ENCODE data around the gene BCDIN3D.

DNA sequence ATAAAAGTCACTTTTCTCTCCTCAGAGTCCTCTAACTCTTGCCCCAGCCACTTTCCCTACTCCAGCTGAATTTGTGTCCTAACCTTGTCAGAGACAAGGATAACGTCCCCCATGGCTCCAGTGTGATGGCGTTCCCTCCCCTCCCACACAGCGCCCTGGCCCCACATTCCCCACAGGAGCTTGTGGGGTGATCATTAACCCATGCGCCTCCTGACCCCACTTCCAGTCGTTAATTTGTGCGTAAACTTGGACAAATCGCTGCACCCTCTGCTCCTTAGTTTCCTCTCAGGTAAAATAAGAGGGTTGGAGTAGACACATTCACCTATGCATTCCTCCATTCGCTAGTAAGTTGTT is 22.9 kb upstream of the BCDIN3D start:
- TF ChIP-seq, protein P1, sequence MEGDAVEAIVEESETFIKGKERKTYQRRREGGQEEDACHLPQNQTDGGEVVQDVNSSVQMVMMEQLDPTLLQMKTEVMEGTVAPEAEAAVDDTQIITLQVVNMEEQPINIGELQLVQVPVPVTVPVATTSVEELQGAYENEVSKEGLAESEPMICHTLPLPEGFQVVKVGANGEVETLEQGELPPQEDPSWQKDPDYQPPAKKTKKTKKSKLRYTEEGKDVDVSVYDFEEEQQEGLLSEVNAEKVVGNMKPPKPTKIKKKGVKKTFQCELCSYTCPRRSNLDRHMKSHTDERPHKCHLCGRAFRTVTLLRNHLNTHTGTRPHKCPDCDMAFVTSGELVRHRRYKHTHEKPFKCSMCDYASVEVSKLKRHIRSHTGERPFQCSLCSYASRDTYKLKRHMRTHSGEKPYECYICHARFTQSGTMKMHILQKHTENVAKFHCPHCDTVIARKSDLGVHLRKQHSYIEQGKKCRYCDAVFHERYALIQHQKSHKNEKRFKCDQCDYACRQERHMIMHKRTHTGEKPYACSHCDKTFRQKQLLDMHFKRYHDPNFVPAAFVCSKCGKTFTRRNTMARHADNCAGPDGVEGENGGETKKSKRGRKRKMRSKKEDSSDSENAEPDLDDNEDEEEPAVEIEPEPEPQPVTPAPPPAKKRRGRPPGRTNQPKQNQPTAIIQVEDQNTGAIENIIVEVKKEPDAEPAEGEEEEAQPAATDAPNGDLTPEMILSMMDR (IDR thresholded peaks at IDR 0.05; ENCODE audit: low read depth, low read length, poor library complexity, severe bottlenecking): no peak
- no peak for TF ChIP-seq EZH2phosphoT487 (IDR thresholded peaks at IDR 0.05; ENCODE audit: borderline replicate concordance, low read length)

All from DOHH2 (cell line).